MCF 10A (cell line): ENCODE measurements around the gene RAPGEF3. TPM values are rescaled to one million over a fixed set of nuclear protein-coding genes. Genes with fewer than 3 reads are reported as not detected.
A peak's percentile ranks its signal among the peaks of the same experiment; 100 is the strongest.

Experiments used
- BruUV-seq: library from RNA; stranded (reverse); fragments of 400-500 nt; replicated peaks from 2 replicates; lab custom pipeline; 2021; lab: Mats Ljungman, UMichigan
- CTCF ChIA-PET: fragments of 300-600 bp; sonication (Branson Sonifier 250); formaldehyde crosslinking; extraction: SDS; loops from one replicate; lab custom pipeline; 2021; ENCODE audit warnings: antibody characterized with exemption, inconsistent platforms; lab: Yijun Ruan, JAX
- POLR2A ChIA-PET: fragments of 300-600, 350-650 bp; sonication (Branson Sonifier 250); formaldehyde crosslinking; extraction: SDS; loops from one replicate; lab custom pipeline; 2020; ENCODE audit warnings: antibody characterized with exemption, inconsistent platforms; lab: Yijun Ruan, JAX
- DNase-seq: peaks from one replicate; pipeline ENCODE4 v3.0.0-alpha.2; 2018; ENCODE audit not compliant: unreplicated experiment
- H3K27ac Mint-ChIP-seq: one replicate; pipeline ENCODE4 v1.8.0; 2022; ENCODE audit warnings: mild to moderate bottlenecking, low read depth, mixed read lengths; ENCODE audit not compliant: unreplicated experiment
- H3K27me3 Mint-ChIP-seq: one replicate; pipeline ENCODE4 v1.8.0; 2022; ENCODE audit warnings: mixed read lengths; ENCODE audit not compliant: insufficient read depth, unreplicated experiment
- H3K36me3 Mint-ChIP-seq: one replicate; pipeline ENCODE4 v1.8.0; 2022; ENCODE audit warnings: mild to moderate bottlenecking, moderate library complexity, mixed read lengths; ENCODE audit not compliant: insufficient read depth, unreplicated experiment
- H3K4me1 Mint-ChIP-seq: one replicate; pipeline ENCODE4 v1.8.0; 2022; ENCODE audit warnings: mixed read lengths; ENCODE audit not compliant: insufficient read depth, unreplicated experiment
- H3K4me3 Mint-ChIP-seq: one replicate; pipeline ENCODE4 v1.8.0; 2022; ENCODE audit warnings: mild to moderate bottlenecking, moderate library complexity, mixed read lengths; ENCODE audit not compliant: unreplicated experiment
- H3K9me3 Mint-ChIP-seq: one replicate; pipeline ENCODE4 v1.8.0; 2022; ENCODE audit warnings: mixed read lengths; ENCODE audit not compliant: unreplicated experiment
- CTCF ChIP-seq: fragments of 200-600 bp; IDR thresholded peaks from one replicate; pipeline ENCODE4 v1.8.0; 2022; ENCODE audit warnings: antibody characterized with exemption, mild to moderate bottlenecking; ENCODE audit not compliant: unreplicated experiment
- intact Hi-C: fragments of 100-400 bp; cut with micrococcal nuclease; formaldehyde crosslinking; loops from 2 replicates; pipeline ENCODE4 v1.14.1; 2022
- total RNA-seq: library from RNA; stranded (reverse); gene quantifications from 2 replicates; pipeline ENCODE4 v1.2.3, GENCODE V29; 2022

RAPGEF3 gene
- total RNA-seq, 1 experiment from 2014 or later: 1.4 TPM

GRCh38 chr12:47737936-47738594 lies 20.6 kb downstream of the RAPGEF3 start:
- intact Hi-C loops: no loop called here
- Mint-ChIP-seq H3K27me3 (no peaks in the 10 kb centered on the region), H3K4me3 (no peak overlapping the region), H3K9me3 (no peaks in the 10 kb centered on the region), H3K36me3 (no peaks in the 10 kb centered on the region), H3K4me1 (peaks cover 14% of the 10 kb centered on the region), H3K27ac (no peak overlapping the region)
- ChIA-PET CTCF (interaction anchor here (0.8 to 7.8 kb wide), 5 partner anchors 9 to 100 kb away, joined by 3 to 843 read pairs (median 4); partner anchors contain the start of gene SLC48A1), POLR2A (interaction anchor here (0.6 kb wide), 1 partner anchor 95 kb away, joined by 4 read pairs; no protein-coding TSS in a partner anchor)
- TF ChIP-seq CTCF: no peak
- BruUV-seq: no TSS peak
- DNase-seq: no peak

- ChIA-PET CTCF (interaction anchor here (0.6 to 4.4 kb wide), 11 partner anchors 8 to 101 kb away, joined by 3 to 25 read pairs (median 4); no protein-coding TSS in a partner anchor), POLR2A (no interaction called here)
- BruUV-seq: no TSS peak
- Mint-ChIP-seq H3K9me3 (no peaks in the 10 kb centered on the region), H3K27ac (no peak overlapping the region), H3K27me3 (no peaks in the 10 kb centered on the region), H3K4me3 (no peak overlapping the region), H3K36me3 (no peaks in the 10 kb centered on the region), H3K4me1 (peaks cover 14% of the 10 kb centered on the region)
- DNase-seq: peak; percentile 59
- intact Hi-C loops: no loop called here
- TF ChIP-seq CTCF: no peak
These were observed 21.6 kb downstream of the RAPGEF3 start for GRCh38 chr12:47736877-47737676.

GRCh38 chr12:47736216-47736615 lies 22.5 kb downstream of the RAPGEF3 start:
- H3K4me1 Mint-ChIP-seq: peaks cover 11% of the 10 kb centered on the region
- ChIA-PET CTCF (interaction anchor here (0.6 to 4.4 kb wide), 11 partner anchors 8 to 102 kb away, joined by 3 to 25 read pairs (median 4); no protein-coding TSS in a partner anchor), POLR2A (no interaction called here)
- BruUV-seq: no TSS peak
- no peak overlapping the region for H3K27ac Mint-ChIP-seq
- intact Hi-C loops: no loop called here
- H3K36me3 Mint-ChIP-seq: no peaks in the 10 kb centered on the region
- no peaks in the 10 kb centered on the region for H3K27me3 Mint-ChIP-seq
- no peak for TF ChIP-seq CTCF
- no peaks in the 10 kb centered on the region for H3K9me3 Mint-ChIP-seq
- H3K4me3 Mint-ChIP-seq: no peak overlapping the region
- DNase-seq: no peak

- no peak for TF ChIP-seq CTCF
- no TSS peak for BruUV-seq
- Mint-ChIP-seq H3K4me3 (no peak overlapping the region), H3K4me1 (peaks cover 10% of the 10 kb centered on the region), H3K36me3 (no peaks in the 10 kb centered on the region), H3K27me3 (no peaks in the 10 kb centered on the region), H3K9me3 (no peaks in the 10 kb centered on the region), H3K27ac (no peak overlapping the region)
- ChIA-PET POLR2A (no interaction called here), CTCF (interaction anchor here (2.0 to 4.4 kb wide), 4 partner anchors 9 to 102 kb away, joined by 5 to 25 read pairs (median 16); no protein-coding TSS in a partner anchor)
- no peak for DNase-seq
- intact Hi-C loops: no loop called here
These were observed 23.0 kb downstream of the RAPGEF3 start for GRCh38 chr12:47735649-47736048.
